ENCODE results near the gene MFAP3L.
"Not testable (repeated sequence)": the region's sequence is repeated elsewhere in the genome, so short reads cannot be mapped to it uniquely, and the experiment has no call there.

The MFAP3L gene

GRCh38 chr4:169985881-169986280, 40.3 kb downstream of the MFAP3L start:
- DNase-seq: no peak

GRCh38 chr4:169984745-169985144, 41.5 kb downstream of the MFAP3L start:
- DNase-seq: no peak

GRCh38 chr4:169984173-169984572, 42.0 kb downstream of the MFAP3L start:
- DNase-seq: no peak

- DNase-seq: no peak
Measured at GRCh38 chr4:169976951-169977350, 49.2 kb downstream of the MFAP3L start.

GRCh38 chr4:169975838-169976796, 50.1 kb downstream of the MFAP3L start:
- DNase-seq: no peak

GRCh38 chr4:169975131-169975837, 50.9 kb downstream of the MFAP3L start:
- no peak for DNase-seq

GRCh38 chr4:169971456-169972015, 54.7 kb downstream of the MFAP3L start:
- no peak for DNase-seq

- no peak for DNase-seq
Measured at GRCh38 chr4:169968999-169969398, 57.2 kb downstream of the MFAP3L start.

GRCh38 chr4:169963998-169964397, 62.2 kb downstream of the MFAP3L start:
- DNase-seq: no peak

- no peak for DNase-seq
Measured at GRCh38 chr4:169959254-169959653, 66.9 kb downstream of the MFAP3L start.

- DNase-seq: no peak
Measured at GRCh38 chr4:169958629-169959028, 67.6 kb downstream of the MFAP3L start.

GRCh38 chr4:169957785-169958184, 68.4 kb downstream of the MFAP3L start:
- DNase-seq: no peak

GRCh38 chr4:169956091-169956843, 69.9 kb downstream of the MFAP3L start:
- DNase-seq: no peak

- no peak for DNase-seq
Measured at GRCh38 chr4:169955521-169955920, 70.7 kb downstream of the MFAP3L start.

GRCh38 chr4:169952236-169953002, 73.8 kb downstream of the MFAP3L start:
- DNase-seq: no peak

GRCh38 chr4:169948271-169948670, 77.9 kb downstream of the MFAP3L start:
- no peak for DNase-seq

GRCh38 chr4:169945636-169946035, 80.6 kb downstream of the MFAP3L start:
- no peak for DNase-seq

GRCh38 chr4:169943601-169944000, 82.6 kb downstream of the MFAP3L start:
- DNase-seq: not testable (repeated sequence)

GRCh38 chr4:169941141-169941540, 85.1 kb downstream of the MFAP3L start:
- no peak for DNase-seq

- no peak for DNase-seq
Measured at GRCh38 chr4:169940460-169940859, 85.7 kb downstream of the MFAP3L start.
